Stimulated activated CD8-positive, alpha-beta memory T cell treated with anti-CD3 and anti-CD28 coated beads, Interleukin-2, amount 100 ng/mL, for 1 hour (primary cell): ENCODE measurements around the gene PSG1.
"Not testable (repeated sequence)": the region's sequence is repeated elsewhere in the genome, so short reads cannot be mapped to it uniquely, and the experiment has no call there.

Source experiments
- DNase-seq, 2 donors: peaks; one replicate each; pipeline ENCODE4 v3.0.0-alpha.2; 2020; ENCODE audit warnings: low read depth in 2 of 2

PSG1 gene

GRCh38 chr19:42881279-42881678 is 1.8 kb upstream of the PSG1 start:
- not testable (repeated sequence) for DNase-seq

- DNase-seq = not testable (repeated sequence)
These were observed 1.1 kb upstream of the PSG1 start for GRCh38 chr19:42880621-42881020.

GRCh38 chr19:42876596-42876995 is 2.9 kb downstream of the PSG1 start:
- DNase-seq = not testable (repeated sequence)

- not testable (repeated sequence) for DNase-seq
These were observed 3.6 kb downstream of the PSG1 start for GRCh38 chr19:42875881-42876280.

- DNase-seq = not testable (repeated sequence)
These were observed 4.4 kb downstream of the PSG1 start for GRCh38 chr19:42874901-42875813.

- not testable (repeated sequence) for DNase-seq
These were observed 5.4 kb downstream of the PSG1 start for GRCh38 chr19:42874136-42874535.

- no peak for DNase-seq
These were observed 6.9 kb downstream of the PSG1 start for GRCh38 chr19:42872608-42873007.

GRCh38 chr19:42857544-42857867 is 22.0 kb downstream of the PSG1 start:
- DNase-seq = no peak

GRCh38 chr19:42856866-42857543 is 22.5 kb downstream of the PSG1 start:
- DNase-seq = not testable (repeated sequence)

GRCh38 chr19:42854745-42855144 is 24.8 kb downstream of the PSG1 start:
- not testable (repeated sequence) for DNase-seq

- DNase-seq = not testable (repeated sequence)
These were observed 26.3 kb downstream of the PSG1 start for GRCh38 chr19:42853231-42853630.

GRCh38 chr19:42852821-42853220 is 26.7 kb downstream of the PSG1 start:
- not testable (repeated sequence) for DNase-seq

GRCh38 chr19:42851718-42852280 is 27.7 kb downstream of the PSG1 start:
- DNase-seq = not testable (repeated sequence)

- DNase-seq = no peak
These were observed 28.4 kb downstream of the PSG1 start for GRCh38 chr19:42850981-42851717.

GRCh38 chr19:42846597-42846996 is 32.9 kb downstream of the PSG1 start:
- DNase-seq = no peak

- not testable (repeated sequence) for DNase-seq
These were observed 35.9 kb downstream of the PSG1 start for GRCh38 chr19:42843631-42844030.

- DNase-seq = not testable (repeated sequence)
These were observed 46.6 kb downstream of the PSG1 start for GRCh38 chr19:42832746-42833442.

- DNase-seq = not testable (repeated sequence)
These were observed 47.4 kb downstream of the PSG1 start for GRCh38 chr19:42832023-42832680.

- DNase-seq = no peak
These were observed 48.1 kb downstream of the PSG1 start for GRCh38 chr19:42831221-42832019.
